KMS-11 (cell line): ENCODE measurements around the gene IFNA16.
"Not testable (repeated sequence)": the region's sequence is repeated elsewhere in the genome, so short reads cannot be mapped to it uniquely, and the experiment has no call there.

Source experiments
- H2AFZ ChIP-seq: fragments of 200-600 bp; sonication (generic); 2 replicates; pipeline ENCODE4 v1.6.1; 2016; ENCODE audit warnings: antibody characterized with exemption, mixed run types, low read depth
- H3K27ac ChIP-seq: fragments of 200-600 bp; sonication (generic); 2 replicates; pipeline ENCODE4 v1.6.1; 2016; ENCODE audit warnings: mild to moderate bottlenecking, mixed run types
- H3K27me3 ChIP-seq: fragments of 200-600 bp; sonication (generic); 2 replicates; pipeline ENCODE4 v1.6.1; 2017; ENCODE audit warnings: mild to moderate bottlenecking, low read depth, mixed run types, moderate library complexity; ENCODE audit not compliant: insufficient read depth
- H3K36me3 ChIP-seq: fragments of 200-600 bp; sonication (generic); 2 replicates; pipeline ENCODE4 v1.6.1; 2017; ENCODE audit warnings: mild to moderate bottlenecking, mixed run types; ENCODE audit not compliant: insufficient read depth
- H3K4me1 ChIP-seq: fragments of 200-600 bp; sonication (generic); 2 replicates; pipeline ENCODE4 v1.6.1; 2016; ENCODE audit warnings: mild to moderate bottlenecking, low read depth, mixed run types; ENCODE audit not compliant: poor library complexity, severe bottlenecking
- H3K4me2 ChIP-seq: fragments of 200-600 bp; sonication (generic); 2 replicates; pipeline ENCODE4 v1.7.0; 2016; ENCODE audit warnings: mild to moderate bottlenecking, mixed run types
- H3K4me3 ChIP-seq: fragments of 200-600 bp; sonication (generic); IDR thresholded peaks from 2 replicates; pipeline ENCODE4 v1.6.1; 2017; ENCODE audit warnings: low read depth, low read length, mixed read lengths; ENCODE audit not compliant: insufficient read depth
- H3K79me2 ChIP-seq: fragments of 200-600 bp; sonication (generic); 2 replicates; pipeline ENCODE4 v1.6.1; 2016; ENCODE audit warnings: low read depth, mixed run types; ENCODE audit not compliant: insufficient read depth
- H3K9ac ChIP-seq: fragments of 200-600 bp; sonication (generic); 2 replicates; pipeline ENCODE4 v1.6.1; 2016; ENCODE audit warnings: mild to moderate bottlenecking, mixed run types
- H4K20me1 ChIP-seq: fragments of 200-600 bp; sonication (generic); 2 replicates; pipeline ENCODE4 v1.6.1; 2016; ENCODE audit warnings: mild to moderate bottlenecking, mixed run types; ENCODE audit not compliant: insufficient read depth
- CTCF ChIP-seq: fragments of 200-600 bp; sonication (generic); conservative IDR thresholded peaks from 2 replicates; pipeline ENCODE4 v1.6.1; 2017; ENCODE audit warnings: low read depth, mild to moderate bottlenecking, antibody characterized with exemption, low read length, moderate library complexity, mixed read lengths

Gene IFNA16

GRCh38 chr9:21194867-21195776 is 22.0 kb downstream of the IFNA16 start:
- 0 out of 2 replicates have a peak overlapping the region, but pooled peaks have one; percentile 53 for H3K4me2 ChIP-seq
- peak; percentile 48 for TF ChIP-seq CTCF

GRCh38 chr9:21187487-21187886 is 29.6 kb downstream of the IFNA16 start, which contains the start of gene IFNA4:
Gene IFNA4 (minus strand): TSS chr9:21187587. CDS start chr9:21187531, 56 bp downstream.
- not testable (repeated sequence) for H2AFZ ChIP-seq, H3K27me3 ChIP-seq, H3K4me1 ChIP-seq, H3K4me2 ChIP-seq, H3K79me2 ChIP-seq, H3K27ac ChIP-seq, H3K9ac ChIP-seq, H4K20me1 ChIP-seq, H3K4me3 ChIP-seq, H3K36me3 ChIP-seq

More at GRCh38 chr9:21194867-21195776, 22.0 kb downstream of the IFNA16 start:
- H3K27ac ChIP-seq, H3K9ac ChIP-seq, H3K4me3 ChIP-seq, H2AFZ ChIP-seq, H3K79me2 ChIP-seq, H3K27me3 ChIP-seq, H3K4me1 ChIP-seq, H4K20me1 ChIP-seq, H3K36me3 ChIP-seq: not testable (repeated sequence)

GRCh38 chr9:21182810-21183736 is 34.0 kb downstream of the IFNA16 start:
- not testable (repeated sequence) for H3K4me3 ChIP-seq

GRCh38 chr9:21174671-21175070 is 42.4 kb downstream of the IFNA16 start:
- Histone ChIP-seq H3K9ac (no peak overlapping the region), H3K4me1 (no peaks in the 10 kb centered on the region), H3K4me2 (no peak overlapping the region), H3K27ac (no peak overlapping the region), H2AFZ (no peak overlapping the region), H4K20me1 (no peaks in the 10 kb centered on the region), H3K27me3 (no peaks in the 10 kb centered on the region), H3K4me3 (no peak overlapping the region), H3K36me3 (no peaks in the 10 kb centered on the region), H3K79me2 (no peaks in the 10 kb centered on the region)
- no peak for TF ChIP-seq CTCF

More at GRCh38 chr9:21182810-21183736, 34.0 kb downstream of the IFNA16 start:
- H2AFZ ChIP-seq, H3K79me2 ChIP-seq, H3K9ac ChIP-seq, H3K4me1 ChIP-seq, H3K27me3 ChIP-seq, H3K27ac ChIP-seq, H4K20me1 ChIP-seq, H3K4me2 ChIP-seq, H3K36me3 ChIP-seq: not testable (repeated sequence)
- peak; percentile 64 for TF ChIP-seq CTCF
